ENCODE measurements around the gene MAML1.

Gene MAML1

DNA sequence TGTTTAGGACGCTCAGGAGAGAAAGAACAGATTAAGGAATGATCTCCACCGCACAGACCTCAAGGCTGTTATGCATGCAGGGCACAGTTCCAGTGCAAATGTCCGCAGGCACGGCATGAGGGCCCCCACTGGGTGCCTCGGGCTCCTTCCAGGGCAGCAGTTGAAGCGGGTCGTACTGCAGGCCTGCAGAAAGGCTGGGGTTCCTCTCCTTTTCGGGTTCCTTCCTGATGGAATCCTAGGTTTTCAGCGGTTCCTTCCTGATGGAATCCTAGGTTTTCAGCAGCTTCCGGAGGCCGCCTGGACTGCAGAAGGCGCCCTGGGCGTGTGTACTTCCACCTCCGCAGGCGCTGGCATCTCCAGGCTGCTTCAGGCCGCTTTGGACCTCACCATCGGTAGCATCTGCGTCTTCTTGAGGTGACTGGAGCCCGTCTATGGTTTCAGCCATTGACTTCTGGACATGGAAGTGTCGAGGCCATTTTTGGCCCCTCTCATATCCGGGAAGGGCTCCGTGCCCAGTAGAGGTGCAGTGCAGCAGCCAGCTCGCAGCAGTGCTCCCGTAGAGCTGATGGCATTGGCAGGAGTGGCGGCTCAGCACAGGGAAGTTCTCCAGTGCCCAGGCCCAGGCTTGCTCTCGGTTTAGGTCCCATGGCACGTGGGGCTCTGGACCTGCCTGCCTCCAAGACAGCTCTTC, 79.7 kb downstream of the MAML1 start:
- no peak for DNase-seq

DNA sequence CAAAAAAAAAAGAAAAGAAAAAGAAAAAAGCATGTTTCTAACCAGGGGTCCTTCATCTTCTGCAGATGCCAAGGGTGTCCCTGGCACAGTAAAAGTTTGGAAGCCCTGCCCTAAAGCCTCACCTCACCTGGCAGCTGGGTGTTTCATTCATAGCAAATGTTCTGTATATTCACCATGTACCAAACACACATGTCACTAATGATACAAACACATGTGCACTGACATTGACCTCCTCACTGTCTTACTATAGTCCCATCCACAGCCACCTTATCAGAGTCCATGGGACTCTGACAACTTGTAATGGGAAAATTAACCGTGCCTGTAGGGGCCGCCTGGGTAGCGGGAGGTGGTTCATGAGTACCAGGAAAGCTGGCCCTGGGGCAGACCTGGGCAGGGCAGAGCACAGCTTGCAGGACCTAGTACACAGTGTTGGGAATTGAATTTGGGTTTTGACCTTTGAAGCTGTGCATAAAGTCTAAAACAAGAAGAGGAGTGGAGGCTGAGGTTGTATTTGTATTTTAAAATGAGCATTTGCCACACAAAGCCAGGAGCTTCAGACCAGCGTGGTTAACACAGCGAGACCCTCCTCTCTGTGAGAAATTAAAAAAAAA, 80.5 kb downstream of the MAML1 start:
- no peak for DNase-seq

DNA sequence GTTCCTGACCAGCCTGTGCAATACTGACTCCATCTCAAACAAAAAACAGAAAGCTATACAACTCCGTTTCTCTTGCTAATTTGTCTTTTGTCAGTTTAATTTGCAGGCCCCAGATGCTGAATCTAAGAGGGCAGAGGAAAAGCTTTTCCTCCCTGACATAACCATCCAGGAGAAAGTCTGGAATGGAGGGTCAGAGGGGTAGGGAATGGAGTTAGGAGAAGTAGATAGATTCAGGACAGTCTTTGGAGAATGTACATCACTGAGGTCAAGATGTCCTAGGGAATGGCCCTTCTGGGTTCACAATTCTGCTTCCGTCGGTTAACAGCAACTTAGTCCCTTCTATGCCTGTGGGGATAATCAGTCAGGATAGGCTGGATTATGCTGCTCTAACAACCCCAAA, 81.5 kb downstream of the MAML1 start:
- no peak for DNase-seq

DNA sequence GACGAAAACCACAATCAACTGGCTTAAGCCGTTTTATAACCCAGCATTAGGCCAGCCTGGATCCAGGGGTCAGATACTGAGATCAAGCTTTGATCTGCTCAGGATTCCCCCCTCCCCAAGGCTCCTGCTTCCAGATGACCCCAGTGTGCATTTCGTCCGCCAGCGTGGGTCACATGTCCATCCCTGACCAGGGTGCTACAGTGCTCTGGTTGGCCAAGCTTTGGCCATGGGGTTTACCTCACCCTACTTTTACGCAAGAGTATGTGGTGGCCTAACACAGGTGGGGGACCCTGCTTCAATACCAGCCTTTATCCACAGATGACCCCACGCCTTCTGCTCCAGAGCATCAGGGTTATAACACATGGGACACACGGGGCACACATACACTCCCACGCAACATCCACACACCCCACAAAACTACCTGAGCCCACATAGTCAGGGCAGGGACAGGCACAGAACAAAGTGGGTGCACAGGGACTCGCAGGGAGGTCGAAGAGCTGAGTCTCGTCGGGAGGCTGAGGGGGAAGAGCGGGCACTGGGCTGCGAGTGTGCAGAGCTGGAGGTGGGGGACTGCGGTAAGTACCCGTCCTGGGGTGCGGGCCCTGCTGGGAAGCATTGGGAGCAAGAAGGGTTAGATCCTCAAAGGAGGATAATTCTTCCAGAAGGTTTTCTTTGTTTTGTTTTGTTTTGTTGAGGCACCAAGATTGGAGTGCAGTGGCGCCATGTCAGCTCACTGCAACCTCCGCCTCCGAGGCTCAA, 83.0 kb downstream of the MAML1 start:
- DNase-seq = no peak

DNA sequence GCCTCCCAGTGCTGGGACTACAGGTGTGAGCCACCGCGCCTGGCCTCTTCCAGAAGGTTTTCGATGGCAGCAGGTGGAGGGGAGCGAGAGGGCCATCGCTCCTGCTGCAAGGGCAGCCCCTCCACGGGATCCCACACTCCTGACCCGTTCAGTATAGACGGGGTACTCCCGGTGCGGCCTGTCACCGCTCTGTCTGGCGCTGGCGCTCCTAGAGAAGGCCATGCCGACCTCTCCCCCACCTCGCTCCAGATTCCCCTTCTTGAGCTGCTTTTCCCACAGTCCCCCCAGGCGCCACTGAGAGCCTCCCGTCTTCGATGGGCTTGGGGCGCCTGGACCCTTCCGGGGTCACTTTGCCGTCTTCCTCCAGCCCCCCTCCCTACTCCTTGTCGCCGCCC, 83.8 kb downstream of the MAML1 start:
- DNase-seq = no peak

DNA sequence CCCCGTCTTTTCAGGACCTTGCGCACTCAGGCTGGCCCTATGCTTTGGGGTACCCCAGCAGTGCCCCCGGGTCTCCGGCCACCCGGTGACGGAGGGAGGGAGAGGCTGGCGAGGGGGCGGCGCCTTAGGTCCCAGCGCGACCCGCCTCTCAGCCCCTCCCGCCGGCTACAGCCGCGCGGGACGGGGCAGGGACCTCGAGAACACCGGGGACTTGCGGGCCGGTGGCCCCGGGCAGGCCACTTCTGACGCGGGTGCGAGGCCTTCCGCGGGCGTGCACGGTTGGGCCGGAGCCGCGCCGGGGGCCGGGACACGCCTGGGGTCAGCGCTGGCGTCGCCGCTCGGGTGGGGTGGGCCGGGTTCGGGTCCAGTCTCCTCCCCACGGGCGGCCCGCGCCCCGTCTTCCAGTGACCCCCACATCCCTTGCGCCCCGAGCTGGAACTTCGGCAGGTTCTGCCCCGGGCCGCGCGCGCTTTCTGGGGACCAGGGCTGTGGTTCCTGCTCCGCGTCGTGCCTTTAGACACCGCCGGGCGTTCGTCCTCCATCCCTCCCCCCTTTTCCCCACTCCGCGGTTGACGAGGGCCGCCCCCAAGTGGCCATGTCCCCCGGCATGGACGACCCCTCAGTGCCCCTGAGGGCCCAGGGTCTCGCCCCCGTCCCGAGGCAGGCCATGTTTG, 84.3 kb downstream of the MAML1 start:
- no peak for DNase-seq

DNA sequence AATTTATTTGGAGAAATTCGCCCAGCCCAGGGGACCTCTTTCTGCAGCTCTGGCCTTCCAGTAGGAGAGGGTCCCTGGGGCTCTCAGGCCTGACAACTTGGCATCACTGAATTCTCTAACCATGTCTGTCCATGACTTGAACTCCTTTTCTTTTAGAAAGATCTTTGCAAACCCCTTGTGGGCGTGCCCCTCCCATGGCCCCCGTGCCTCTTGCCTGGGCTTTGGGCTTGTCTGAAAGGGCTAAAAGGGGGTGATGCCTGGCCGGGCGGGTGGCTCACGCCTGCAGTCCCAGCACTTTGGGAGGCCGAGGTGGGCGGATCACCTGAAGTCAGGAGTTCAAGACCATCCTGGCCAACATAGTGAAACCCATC, 84.8 kb downstream of the MAML1 start:
- DNase-seq = no peak

DNA sequence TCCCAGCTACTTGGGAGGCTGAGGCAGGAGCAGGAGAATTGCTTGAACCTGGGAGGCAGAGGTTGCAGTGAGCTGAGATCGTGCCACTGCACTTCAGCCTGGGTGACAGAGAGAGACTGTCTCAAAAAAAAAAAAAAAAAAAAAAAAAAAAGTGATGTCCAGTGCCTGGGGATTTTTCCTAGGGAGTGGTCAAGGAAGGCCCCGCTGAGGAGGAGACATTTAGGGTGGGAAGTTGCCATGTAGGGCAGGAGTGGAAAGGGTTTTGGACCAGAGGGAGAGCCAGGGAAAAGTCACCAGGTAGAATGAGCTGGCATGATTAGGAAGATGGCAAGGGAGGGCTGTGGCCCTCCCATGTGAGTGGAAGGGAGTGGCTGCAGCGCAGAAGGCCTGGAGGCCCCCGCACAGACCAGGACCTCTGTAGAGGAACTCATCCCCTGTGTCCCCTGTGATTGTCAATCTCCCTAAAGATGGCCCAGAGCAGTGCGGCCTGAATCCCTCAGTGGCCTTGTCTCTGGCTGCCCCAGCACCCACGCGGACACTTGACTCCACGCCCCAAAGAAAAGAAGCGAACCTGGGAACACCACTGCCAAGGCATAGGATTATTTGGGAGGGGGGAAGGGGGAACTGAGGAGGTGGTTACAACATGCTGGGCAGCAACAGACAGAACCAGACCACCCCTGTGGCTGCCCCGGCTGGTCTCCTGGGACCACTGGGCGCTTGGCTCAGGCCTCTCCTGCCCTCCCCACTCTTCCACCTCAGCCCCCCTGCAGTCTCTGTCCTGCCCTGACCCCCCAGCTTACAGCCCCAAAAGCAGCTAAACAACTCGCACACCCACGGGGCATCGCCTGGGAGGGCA, 85.5 kb downstream of the MAML1 start:
- DNase-seq = no peak

DNA sequence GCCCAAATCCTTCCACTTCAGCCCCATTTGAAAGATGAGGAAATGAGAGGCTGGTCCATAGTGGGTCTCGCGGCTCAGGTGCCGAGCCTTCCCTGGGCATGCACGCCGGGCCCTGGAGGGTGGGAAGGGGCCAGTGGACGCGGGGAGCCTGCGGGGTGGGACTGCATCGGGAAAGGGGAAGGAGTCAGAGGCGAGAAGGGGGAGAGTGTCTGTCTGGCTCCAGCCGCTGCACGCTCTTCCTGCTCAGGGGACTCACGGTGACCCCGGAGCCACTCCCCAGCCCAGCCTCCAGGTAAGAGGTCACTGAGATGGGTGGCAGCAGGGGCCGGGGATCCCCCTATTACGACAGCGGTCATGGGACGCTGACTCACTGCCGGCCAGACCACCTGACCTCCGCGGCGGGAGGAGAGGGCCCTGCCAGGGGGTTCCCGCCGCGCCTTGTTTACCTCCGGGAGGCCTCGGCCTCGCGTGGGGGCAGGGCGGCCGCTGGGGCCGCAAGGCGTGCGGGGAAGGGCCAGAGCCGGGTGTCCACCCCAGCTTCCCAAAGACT, 86.2 kb downstream of the MAML1 start:
- peak; percentile 96 for DNase-seq

DNA sequence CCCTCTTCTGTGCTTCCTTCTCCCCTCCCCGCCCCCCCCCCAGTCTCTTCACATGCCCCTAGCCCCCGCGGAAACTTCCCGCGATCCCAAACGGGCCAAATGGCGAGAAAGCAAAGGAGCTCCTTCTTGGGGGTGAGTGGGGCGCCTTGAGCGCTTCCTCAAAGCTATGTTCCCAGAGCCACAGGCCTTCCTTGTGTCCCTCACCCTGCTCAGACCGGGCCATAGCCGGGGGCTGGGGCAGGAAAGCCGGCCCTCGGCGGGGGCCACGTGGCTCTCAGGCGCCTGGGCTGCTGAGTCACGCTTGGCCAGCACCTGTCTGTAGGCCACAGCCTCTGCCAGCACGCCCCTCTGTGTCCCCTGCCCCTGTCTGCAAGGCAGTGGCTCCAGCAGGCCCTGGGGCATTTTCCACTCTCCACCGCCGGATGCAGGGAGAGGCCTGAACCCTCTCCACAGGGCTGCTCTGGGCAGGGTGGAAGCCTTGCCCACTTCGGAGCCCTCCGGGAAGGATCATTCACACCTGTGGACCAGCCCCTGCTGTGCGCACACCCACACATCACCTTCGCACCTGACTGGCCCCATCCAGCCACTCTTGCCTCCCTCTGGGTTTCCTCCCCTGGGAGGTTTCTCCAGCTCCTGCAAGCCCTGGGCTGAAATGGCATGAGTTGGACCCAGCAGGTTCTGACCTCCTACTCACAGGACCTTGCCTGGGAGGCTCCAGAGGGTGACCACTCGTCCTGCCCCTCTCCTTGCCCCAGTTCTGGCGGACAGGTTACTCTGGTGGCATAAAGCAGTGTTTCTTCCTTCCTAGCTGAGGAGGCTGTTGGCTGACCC, 86.9 kb downstream of the MAML1 start:
- DNase-seq = peak; percentile 85

DNA sequence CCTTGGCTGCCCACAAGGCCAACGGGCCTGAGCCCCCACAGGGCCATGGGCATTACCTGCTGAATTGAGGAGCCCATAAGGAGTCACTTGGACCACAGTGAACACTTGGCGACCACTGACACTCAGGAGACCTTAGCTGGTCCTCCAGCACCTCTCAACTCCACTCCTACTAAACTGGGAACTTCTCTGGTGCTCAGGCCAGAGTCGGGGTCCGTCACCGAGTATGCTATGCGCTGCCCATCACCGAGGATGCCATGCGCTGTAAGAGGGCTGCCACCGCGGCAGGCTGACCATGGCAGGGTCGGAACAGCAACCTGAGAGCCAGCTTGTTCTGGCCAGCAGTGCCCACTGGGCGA, 87.5 kb downstream of the MAML1 start:
- no peak for DNase-seq

DNA sequence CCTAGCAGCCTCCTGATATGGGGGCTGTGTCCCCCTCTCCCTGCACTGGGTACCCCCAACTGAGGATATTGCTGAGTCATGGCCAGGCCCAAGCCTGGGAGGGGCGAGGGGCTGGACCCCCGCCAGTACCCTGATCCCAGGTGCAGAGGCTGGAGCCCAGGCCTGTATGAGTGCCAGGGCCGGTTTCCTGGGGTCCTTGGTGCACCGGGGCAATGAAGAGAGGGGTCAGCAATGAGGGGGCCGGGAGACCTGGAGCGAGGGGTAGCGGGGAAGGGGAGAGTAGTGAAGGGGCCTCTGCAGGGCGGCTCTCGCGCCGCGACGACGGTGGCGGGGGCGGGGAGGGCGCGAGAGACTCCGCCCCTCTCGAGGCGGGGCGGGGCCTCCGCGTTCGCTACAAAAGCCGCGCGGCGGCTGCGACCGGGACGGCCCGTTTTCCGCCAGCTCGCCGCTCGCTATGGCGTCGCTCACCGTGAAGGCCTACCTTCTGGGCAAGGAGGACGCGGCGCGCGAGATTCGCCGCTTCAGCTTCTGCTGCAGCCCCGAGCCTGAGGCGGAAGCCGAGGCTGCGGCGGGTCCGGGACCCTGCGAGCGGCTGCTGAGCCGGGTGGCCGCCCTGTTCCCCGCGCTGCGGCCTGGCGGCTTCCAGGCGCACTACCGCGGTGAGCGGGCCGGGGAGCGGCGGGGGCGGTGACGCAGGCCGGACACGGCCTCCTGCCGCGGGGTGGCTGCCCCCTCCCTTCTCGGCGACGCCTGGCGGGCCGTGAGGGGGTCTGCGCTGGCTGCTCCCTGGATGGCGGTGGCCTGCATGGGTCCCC, 88.1 kb downstream of the MAML1 start, which contains the start of gene SQSTM1:
Gene SQSTM1 (plus strand): TSS at position 423 of the 815 bp plus-strand sequence. CDS start 32 bp downstream, at position 455.
- peak; percentile 74 for DNase-seq

DNA sequence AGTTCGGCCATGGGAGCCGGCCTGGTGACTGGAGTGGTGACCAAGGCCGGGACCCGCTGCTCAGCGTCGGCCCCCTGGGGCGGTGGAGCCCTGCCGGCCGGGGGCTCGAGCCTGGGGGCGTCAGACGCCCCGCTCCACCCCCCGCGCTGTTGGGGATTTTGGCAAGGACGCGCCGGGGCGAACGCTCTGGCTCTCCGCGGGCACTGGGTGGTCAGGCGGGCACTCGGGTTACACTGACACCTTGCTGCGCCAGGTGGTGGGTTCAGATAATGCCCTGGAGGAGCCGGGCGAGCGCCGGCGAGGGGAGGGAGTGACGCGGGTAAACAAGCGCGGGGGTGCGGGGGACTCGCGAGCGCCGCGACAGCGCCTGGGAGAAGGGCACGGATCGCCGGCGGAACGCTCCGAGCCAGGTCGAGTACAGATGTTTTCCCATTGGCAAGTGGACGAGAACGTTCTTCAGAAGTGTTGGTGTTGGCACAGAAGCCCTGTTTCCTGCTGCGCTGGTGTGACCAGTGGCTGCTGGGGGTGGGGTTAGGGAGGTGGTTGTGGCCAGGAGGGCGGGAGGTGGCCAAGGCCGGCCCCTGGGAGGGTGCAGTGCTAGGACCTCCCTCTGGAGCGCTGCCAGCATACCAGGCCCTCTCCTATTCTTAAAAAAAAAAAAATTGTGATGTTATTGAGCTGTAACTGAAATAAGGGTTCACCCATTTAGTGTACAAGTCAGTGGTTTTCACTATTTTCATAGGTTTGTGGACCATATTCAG, 88.9 kb downstream of the MAML1 start:
- DNase-seq = peak; percentile 85

DNA sequence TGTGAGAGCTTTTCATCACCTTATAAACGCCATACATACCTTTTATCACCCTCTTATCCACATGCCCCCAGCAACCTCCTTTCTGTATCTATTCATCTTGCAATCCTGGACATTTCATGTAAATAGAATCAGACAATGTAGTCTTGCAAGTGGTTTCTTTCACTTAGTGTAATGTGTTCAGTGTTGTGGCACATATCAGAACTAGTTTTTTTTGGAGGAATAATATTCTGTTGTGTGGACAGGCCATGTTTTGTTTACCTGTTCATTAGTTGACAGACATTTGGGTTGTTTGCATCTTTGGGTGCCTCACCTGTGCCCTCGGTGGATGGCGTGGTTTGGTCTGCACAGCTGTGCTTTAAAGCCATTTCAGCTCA, 89.4 kb downstream of the MAML1 start:
- no peak for DNase-seq

DNA sequence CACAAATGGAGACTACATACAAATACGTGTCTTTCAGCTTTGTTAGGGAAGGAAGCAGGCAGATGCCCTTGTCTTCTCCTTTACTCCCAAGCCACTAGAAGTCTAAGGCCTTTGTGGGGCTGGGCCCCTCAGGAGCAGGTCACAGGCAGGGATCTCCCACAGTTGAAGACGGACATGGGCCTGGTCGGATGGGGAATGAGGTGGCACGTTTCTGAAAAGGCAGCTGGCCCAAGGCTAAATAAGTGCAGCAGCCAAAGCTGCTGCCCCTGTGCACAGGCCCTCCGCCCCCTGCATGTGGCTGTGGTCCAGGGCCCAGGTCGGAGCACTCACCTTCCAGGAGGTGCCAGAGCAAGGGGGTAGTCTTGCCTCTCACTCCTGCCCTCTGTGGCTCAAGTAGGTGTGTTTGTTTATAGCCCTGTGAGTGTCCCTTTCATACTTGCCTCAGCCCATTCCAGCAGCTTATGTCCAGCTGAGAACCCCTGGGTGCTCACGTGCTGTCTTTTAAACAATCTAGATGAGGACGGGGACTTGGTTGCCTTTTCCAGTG, 89.9 kb downstream of the MAML1 start:
- no peak for DNase-seq

DNA sequence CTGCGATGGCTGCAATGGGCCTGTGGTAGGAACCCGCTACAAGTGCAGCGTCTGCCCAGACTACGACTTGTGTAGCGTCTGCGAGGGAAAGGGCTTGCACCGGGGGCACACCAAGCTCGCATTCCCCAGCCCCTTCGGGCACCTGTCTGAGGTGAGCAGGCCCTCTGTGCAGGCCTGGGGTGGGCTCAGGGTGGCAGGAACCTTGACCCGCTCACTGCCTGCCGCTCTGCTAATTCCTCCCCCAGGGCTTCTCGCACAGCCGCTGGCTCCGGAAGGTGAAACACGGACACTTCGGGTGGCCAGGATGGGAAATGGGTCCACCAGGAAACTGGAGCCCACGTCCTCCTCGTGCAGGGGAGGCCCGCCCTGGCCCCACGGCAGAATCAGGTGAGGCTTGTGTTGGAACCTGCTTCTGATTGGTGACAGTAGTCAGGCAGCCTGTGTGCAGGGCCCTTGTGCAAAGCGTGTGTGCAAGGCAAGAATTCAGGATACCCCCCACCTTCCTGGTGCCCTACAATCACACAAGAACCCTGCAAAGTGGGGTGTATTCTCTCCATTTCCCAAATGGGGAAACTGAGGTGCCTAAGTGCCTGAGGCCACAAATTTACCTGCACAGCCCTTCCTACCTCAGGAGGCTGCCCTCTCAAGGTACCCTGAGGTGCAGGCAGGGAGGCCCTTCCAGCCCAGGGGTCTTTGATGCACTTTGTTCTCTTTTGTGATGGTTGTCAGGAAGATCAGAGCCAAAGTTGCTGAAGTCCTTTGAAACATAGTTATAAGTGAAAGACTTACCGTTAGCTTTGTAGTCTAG, 91.5 kb downstream of the MAML1 start:
- DNase-seq = no peak

DNA sequence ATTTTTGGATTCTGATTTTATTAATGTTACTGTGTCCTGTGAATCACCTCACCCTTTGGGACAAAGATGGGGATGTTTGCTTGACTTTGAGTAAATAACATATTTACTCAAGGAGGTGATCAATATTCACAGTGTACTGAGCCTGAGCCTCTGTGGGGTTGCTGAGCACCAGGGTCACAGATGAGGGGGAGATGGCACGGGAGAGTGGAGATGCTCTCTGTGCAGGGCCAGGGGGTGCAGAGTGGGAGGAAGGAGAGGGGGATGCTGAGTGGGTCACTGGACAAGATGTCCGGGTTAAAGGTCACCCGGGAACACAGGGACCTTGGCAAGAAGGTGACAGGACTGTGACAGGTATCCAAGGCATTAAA, 92.1 kb downstream of the MAML1 start:
- DNase-seq = no peak

DNA sequence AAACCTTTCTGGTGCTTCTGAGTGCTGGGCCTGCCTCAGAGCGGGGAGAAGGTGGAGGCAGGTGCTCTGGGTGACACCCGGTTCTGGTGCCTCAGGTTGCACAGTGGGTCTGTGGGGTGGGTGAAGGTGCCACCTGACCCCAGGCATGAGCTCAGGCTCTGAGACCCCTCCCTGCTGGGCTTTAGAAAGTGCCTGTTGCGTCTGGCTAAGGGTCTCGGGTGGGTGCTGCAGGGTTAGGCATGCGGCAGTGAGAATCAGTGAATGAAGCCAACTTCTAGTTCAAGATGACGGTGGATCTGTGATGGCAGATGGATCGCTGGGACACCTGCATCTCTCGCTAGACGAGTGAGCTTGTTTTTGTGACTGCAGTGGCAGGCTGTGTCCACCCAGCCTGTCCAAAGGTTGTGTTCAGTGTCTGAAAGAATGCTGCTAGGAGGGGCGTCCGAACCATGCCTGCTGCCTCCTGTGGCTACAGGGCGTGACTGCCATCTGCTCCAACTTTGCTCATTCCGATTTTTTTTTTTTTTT, 93.1 kb downstream of the MAML1 start:
- no peak for DNase-seq

All from NCI-H226 (cell line).